Fibroblast of skin of left quadriceps (primary cell): ENCODE data around the gene SEPTIN1.
"Not testable (repeated sequence)": the region's sequence is repeated elsewhere in the genome, so short reads cannot be mapped to it uniquely, and the experiment has no call there.

ENCODE experiments used
- DNase-seq, 2 experiments: peaks; one replicate each; pipeline ENCODE4 v3.0.0-alpha.2; 2013; ENCODE audit warnings: low read depth in 2 of 2

Gene SEPTIN1

DNA sequence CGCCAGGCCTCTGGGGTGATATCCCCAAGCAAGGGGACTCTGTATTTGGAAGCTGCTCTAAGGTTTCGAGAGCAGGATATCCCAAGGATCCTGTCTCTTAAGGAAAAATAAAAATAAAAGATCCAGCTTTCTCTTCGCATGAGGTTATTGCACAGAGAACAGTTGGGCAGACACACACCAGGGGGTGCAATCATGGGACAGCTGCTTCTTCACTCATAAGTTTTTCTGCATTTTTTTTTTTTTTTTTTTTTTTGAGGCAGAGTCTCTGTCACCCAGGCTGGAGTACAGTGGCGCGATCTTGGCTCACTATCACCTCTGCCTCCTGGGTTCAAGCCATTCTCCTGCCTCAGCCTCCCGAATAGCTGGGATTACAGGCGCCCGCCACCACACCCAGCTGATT lies 40.4 kb downstream of the SEPTIN1 start:
- not testable (repeated sequence) for DNase-seq

DNA sequence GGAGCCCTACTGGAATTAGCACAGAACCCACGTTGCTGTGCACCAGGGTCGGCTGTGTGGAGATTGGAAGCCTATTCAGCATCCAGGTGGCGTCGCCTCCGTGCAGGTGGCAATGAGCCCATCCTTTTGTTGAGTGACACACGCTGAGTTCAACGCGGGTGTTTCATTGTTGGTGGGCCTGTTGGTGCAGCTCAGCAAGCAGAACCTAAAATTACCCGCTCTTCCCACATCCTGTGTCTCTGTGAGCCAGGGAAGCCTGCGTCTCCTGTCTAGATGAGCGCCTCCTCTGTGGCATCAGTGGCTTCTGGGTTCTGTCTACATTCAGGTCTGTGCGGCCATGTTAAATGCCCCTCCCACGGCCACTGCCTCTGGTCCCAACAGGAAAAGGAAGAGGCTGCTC lies 41.7 kb downstream of the SEPTIN1 start:
- DNase-seq: no peak

DNA sequence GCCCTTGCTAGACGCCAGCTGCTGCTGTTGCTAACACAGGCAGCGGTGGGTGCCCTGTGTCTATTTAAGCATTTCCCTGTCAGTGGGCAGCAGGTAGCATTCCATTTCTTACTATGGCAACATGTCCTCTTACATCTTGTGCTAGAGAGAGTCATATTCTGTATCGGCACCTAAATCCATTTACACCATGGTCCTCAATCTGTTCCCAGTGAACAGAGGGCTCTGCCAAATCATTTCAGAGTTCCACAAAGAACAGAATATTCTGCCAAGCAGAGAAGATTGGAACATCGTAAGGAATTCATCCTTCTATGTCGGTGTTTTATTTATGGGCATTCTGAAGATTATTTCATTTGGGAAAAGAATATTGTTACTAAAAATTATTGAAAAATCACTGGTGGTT lies 43.6 kb downstream of the SEPTIN1 start:
- not testable (repeated sequence) for DNase-seq

DNA sequence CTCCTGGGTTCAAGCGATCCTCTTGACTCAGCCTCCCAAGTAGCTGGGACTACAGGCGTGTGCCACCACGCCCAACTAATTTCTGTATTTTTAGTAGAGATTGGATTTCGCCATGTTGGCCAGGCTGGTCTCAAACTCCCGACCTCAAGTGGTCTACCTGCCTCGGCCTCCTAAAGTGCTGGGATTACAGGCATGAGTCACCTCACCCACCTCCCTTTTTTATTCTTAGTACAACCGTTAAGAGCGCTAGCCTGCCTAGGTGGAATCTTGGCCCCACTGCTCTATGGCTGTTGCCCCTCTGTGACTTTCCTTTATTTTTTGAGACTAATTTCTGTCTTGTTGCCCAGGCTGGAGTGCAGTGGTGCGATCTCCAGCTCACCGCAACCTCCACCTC lies 44.4 kb downstream of the SEPTIN1 start:
- not testable (repeated sequence) for DNase-seq

DNA sequence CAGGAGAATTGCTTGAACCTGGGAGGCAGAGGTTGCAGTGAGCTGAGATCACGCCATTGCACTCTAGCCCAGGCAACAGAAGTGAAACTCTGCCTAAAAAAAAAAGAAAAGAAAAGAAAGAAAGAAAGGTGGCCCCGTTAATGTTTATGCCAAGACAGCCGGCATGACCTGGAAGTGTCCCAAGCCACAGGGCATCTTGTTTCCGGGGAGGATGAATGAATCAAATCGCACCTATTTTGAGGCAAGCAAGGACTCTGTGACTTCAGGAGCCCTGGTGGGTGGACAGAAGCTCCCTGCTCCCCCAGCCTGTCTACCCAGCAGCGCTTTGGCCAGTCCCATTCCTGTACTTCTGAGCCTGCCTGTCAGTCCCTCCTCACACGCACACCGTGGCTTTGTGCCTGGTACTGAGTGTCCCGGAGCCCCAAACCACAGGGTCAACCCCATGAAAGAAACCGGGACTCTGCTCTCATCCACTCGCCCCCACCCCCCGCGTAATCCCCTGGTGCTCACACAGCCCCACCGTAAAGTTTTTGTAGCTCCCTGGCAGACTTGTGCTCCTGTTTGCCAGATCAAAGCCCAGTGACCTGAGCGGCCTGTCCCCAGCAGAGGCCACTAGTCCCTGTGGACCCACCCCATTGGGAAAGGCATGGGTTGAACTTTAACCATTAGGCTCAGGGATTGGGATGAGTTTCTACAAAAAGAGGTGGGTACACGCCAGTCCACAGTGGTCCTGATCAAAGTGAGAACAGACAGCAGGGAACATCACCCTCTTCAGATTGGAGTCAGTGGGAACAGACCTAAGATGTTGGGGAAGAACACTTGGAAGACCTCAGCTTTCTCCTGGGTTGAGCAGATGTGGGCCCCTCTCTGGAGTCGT lies 46.5 kb downstream of the SEPTIN1 start:
- DNase-seq: no peak

DNA sequence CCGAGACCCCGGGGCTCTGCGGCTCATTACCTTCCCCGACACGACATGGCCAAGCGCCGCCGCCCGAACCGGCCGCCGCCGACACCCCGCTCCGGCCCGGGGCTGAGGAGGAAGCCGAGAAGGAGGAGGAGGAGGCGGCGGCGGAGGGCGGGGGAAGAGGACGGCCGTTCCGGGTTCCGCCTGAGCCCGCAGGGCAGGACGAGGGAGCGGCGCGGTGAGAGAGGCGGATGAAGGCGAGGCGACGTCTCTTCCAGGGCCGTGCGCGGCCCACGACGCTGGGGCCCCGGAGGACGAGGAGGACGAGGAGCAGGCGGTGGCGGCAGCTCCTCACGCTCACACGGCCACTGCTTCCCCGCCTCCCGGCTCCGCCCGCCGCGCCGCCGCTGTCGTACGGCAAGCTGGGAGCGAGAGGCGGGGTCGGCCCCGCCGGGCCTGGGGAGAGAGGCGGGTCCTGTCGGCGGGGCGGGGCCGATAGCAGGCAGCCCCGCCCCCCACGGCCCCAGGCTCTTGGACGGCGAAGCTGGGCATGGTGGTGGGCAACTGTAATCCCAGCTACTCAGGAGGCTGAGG lies 47.2 kb downstream of the SEPTIN1 start:
- peak; percentile 44 to 49 for DNase-seq

DNA sequence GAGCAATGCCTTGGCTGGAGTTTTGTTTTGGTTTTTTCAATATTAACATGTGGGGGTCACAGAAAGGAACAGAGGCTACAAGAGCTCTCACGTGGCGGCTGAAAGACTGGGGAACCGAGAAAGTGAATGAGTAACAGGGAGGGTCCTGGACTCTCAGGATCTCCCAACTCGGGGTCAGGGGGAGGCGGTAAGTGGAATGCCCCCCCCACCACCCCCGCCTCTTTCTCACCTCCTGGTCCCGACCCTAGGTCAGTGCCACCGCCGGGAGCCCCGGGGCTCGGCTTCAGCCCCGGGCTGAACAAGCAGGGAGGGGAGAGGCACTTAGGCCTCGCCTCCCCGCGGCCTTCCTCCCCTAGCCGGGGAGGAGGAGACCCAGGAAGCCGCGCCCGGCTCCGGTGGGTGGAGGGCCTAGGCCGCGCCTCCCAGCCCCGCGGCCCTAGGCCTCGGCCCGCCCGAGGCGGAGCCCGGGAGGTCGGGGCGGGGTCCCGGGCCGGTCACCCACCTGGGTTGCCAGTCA lies 47.8 kb downstream of the SEPTIN1 start:
- DNase-seq: peak; percentile 29 to 41
